ENCODE data around the gene SRBD1.

GRCh38 chr2:45477546-45477945 lies 133.5 kb downstream of the SRBD1 start:
- no peak for TF ChIP-seq POLR2AphosphoS5 (IDR thresholded peaks at IDR 0.05)
- no peak for TF ChIP-seq EP300 (conservative IDR thresholded peaks at IDR 0.05; ENCODE audit: poor library complexity, severe bottlenecking)
- TF ChIP-seq, protein P1, sequence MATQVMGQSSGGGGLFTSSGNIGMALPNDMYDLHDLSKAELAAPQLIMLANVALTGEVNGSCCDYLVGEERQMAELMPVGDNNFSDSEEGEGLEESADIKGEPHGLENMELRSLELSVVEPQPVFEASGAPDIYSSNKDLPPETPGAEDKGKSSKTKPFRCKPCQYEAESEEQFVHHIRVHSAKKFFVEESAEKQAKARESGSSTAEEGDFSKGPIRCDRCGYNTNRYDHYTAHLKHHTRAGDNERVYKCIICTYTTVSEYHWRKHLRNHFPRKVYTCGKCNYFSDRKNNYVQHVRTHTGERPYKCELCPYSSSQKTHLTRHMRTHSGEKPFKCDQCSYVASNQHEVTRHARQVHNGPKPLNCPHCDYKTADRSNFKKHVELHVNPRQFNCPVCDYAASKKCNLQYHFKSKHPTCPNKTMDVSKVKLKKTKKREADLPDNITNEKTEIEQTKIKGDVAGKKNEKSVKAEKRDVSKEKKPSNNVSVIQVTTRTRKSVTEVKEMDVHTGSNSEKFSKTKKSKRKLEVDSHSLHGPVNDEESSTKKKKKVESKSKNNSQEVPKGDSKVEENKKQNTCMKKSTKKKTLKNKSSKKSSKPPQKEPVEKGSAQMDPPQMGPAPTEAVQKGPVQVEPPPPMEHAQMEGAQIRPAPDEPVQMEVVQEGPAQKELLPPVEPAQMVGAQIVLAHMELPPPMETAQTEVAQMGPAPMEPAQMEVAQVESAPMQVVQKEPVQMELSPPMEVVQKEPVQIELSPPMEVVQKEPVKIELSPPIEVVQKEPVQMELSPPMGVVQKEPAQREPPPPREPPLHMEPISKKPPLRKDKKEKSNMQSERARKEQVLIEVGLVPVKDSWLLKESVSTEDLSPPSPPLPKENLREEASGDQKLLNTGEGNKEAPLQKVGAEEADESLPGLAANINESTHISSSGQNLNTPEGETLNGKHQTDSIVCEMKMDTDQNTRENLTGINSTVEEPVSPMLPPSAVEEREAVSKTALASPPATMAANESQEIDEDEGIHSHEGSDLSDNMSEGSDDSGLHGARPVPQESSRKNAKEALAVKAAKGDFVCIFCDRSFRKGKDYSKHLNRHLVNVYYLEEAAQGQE (IDR thresholded peaks at IDR 0.05; ENCODE audit: borderline replicate concordance): no peak
- TF ChIP-seq EZH2 (IDR thresholded peaks at IDR 0.05; ENCODE audit: borderline replicate concordance, insufficient read depth, low read length, poor library complexity, severe bottlenecking): no peak

Data from neural cell (in vitro differentiated cells).